Mammary epithelial cell (primary cell): ENCODE results near the gene SELENOM.

ENCODE experiments used
- EZH2 ChIP-seq: IDR thresholded peaks from 2 replicates; pipeline ENCODE4 v1.6.1; 2012; ENCODE audit warnings: low read length, inconsistent platforms, borderline replicate concordance
- TF ChIP-seq, protein P1 (sequence below), 2 donors: IDR thresholded peaks in 1 of 2; conservative IDR thresholded peaks in 1 of 2; 2 replicates each; pipeline ENCODE4 v1.5.1; 2011 to 2012; ENCODE audit warnings: inconsistent platforms in 2 of 2, low read length in 2 of 2, mild to moderate bottlenecking in 2 of 2, control low read depth in 1 of 2, low read depth in 1 of 2; ENCODE audit not compliant: insufficient read depth in 1 of 2; ENCODE audit errors: extremely low read depth in 1 of 2

DNA sequence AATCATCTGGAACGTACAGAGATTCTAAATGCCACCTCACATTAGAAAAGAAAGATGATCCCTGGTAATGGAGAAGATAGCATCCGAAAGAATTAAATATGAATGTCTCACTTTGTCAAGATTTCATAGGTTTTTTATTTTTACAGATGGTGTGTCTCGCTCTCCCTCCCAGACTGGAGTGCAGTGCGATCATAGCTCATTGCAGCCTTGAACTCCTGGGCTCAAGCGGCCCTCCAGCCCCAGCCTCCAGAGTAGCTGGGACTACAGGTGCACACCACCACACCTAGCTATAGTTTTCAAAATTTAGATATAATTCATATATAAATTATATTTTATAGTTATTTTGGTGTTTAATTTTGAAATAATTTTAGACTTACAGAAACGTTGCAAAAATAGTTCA lies 43.0 kb downstream of the SELENOM start:
- TF ChIP-seq, protein P1, sequence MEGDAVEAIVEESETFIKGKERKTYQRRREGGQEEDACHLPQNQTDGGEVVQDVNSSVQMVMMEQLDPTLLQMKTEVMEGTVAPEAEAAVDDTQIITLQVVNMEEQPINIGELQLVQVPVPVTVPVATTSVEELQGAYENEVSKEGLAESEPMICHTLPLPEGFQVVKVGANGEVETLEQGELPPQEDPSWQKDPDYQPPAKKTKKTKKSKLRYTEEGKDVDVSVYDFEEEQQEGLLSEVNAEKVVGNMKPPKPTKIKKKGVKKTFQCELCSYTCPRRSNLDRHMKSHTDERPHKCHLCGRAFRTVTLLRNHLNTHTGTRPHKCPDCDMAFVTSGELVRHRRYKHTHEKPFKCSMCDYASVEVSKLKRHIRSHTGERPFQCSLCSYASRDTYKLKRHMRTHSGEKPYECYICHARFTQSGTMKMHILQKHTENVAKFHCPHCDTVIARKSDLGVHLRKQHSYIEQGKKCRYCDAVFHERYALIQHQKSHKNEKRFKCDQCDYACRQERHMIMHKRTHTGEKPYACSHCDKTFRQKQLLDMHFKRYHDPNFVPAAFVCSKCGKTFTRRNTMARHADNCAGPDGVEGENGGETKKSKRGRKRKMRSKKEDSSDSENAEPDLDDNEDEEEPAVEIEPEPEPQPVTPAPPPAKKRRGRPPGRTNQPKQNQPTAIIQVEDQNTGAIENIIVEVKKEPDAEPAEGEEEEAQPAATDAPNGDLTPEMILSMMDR (conservative IDR thresholded peaks at IDR 0.05 in 1 of 2, IDR thresholded peaks at IDR 0.05 in 1 of 2; ENCODE audit: extremely low read depth in 1 of 2, insufficient read depth in 1 of 2, low read depth in 1 of 2, low read length in 2 of 2): no peak
- no peak for TF ChIP-seq EZH2
